ENCODE data around the gene RNGTT. TPM values are rescaled to one million over a fixed set of nuclear protein-coding genes. Genes with fewer than 3 reads are reported as not detected.

RNGTT gene
- total and polyA plus RNA-seq, 10 of the 15 experiments (the other 5 are each of a cell fraction or from before 2014, with no cell fraction given): 7.7 to 30.4 (median 22.2) TPM

GRCh38 chr6:88705601-88706000, 257.8 kb downstream of the RNGTT start (continued):
- TF ChIP-seq NFXL1 (IDR thresholded peaks at IDR 0.05; ENCODE audit: borderline replicate concordance) (no peak), POLR2AphosphoS2 (IDR thresholded peaks at IDR 0.05; ENCODE audit: low read depth, low read length) (no peak), BCL3 (IDR thresholded peaks at IDR 0.05; ENCODE audit: borderline replicate concordance, insufficient read depth, low read depth, low read length, poor library complexity, severe bottlenecking) (no peak), YY1 (IDR thresholded peaks at IDR 0.05; ENCODE audit: low read depth, low read length) (no peak), SMAD5 (IDR thresholded peaks at IDR 0.05; ENCODE audit: low read depth) (no peak), MAX (IDR thresholded peaks at IDR 0.05; ENCODE audit: low read depth, low read length) (no peak), BACH1 (IDR thresholded peaks at IDR 0.05; ENCODE audit: borderline replicate concordance) (peak; percentile 56; the same call in 1 of the 2 replicates), ZSCAN29 (IDR thresholded peaks at IDR 0.05) (no peak), MYB (IDR thresholded peaks at IDR 0.05; ENCODE audit: borderline replicate concordance, low read depth, low read length) (peak; percentile 62; the same call in 1 of the 2 replicates), RELB (IDR thresholded peaks at IDR 0.05; ENCODE audit: low read depth) (peak; percentile 84; the same call in 1 of the 2 replicates), ZNF384 (IDR thresholded peaks at IDR 0.05; ENCODE audit: borderline replicate concordance, low read depth, low read length) (no peak), KDM1A (IDR thresholded peaks at IDR 0.05; ENCODE audit: borderline replicate concordance) (no peak), SUZ12 (IDR thresholded peaks at IDR 0.05; ENCODE audit: unreplicated experiment) (no peak), ELK1 (IDR thresholded peaks at IDR 0.05; ENCODE audit: low read depth, low read length) (no peak), IKZF1 (conservative IDR thresholded peaks at IDR 0.05) (peak; percentile 65; the same call in 1 of the 2 replicates), CEBPB (IDR thresholded peaks at IDR 0.05; ENCODE audit: borderline replicate concordance in 1 of 2, low read depth in 2 of 2, low read length in 2 of 2) (no peak), NRF1 (conservative IDR thresholded peaks at IDR 0.05; ENCODE audit: low read depth, low read length) (no peak), ZBTB11 (CRISPR knock-in tag; IDR thresholded peaks at IDR 0.05) (no peak), GATAD2B (conservative IDR thresholded peaks at IDR 0.05; ENCODE audit: low read depth) (no peak), RB1 (IDR thresholded peaks at IDR 0.05; ENCODE audit: borderline replicate concordance) (no peak), MXI1 (IDR thresholded peaks at IDR 0.05; ENCODE audit: low read depth, low read length) (peak; percentile 60; the same call in 1 of the 2 replicates), FOXK2 (IDR thresholded peaks at IDR 0.05) (no peak), TCF7 (IDR thresholded peaks at IDR 0.05; ENCODE audit: borderline replicate concordance) (no peak), MYC (IDR thresholded peaks at IDR 0.05; ENCODE audit: insufficient read depth, insufficient read length, insufficient replicate concordance, low read length, severe bottlenecking) (no peak)
